Stimulated activated naive CD8-positive, alpha-beta T cell treated with anti-CD3 and anti-CD28 coated beads, Interleukin-15, amount 100 ng/mL, for 72 hours (primary cell): ENCODE results near the gene EPS8L3.

Experiments
- ATAC-seq: fragments of 150-1000 bp; cut with Tn5 transposase; 2 replicates; pipeline ENCODE4 v1.10.0; 2021; ENCODE audit warnings: mild to moderate bottlenecking, moderate library complexity
- DNase-seq, 2 donors: peaks; one replicate each; pipeline ENCODE4 v3.0.0; 2021 to 2022
- H3K27ac Mint-ChIP-seq, 2 donors: one replicate each; pipeline ENCODE4 v1.8.0; 2022; ENCODE audit warnings: mild to moderate bottlenecking in 2 of 2, mixed read lengths in 2 of 2, moderate library complexity in 2 of 2
- H3K27me3 Mint-ChIP-seq: one replicate; pipeline ENCODE4 v1.8.0; 2022; ENCODE audit warnings: mixed read lengths
- H3K4me1 Mint-ChIP-seq: one replicate; pipeline ENCODE4 v1.8.0; 2022; ENCODE audit warnings: mild to moderate bottlenecking, mixed read lengths
- H3K4me3 Mint-ChIP-seq, 2 donors: one replicate each; pipeline ENCODE4 v1.8.0; 2022; ENCODE audit warnings: mild to moderate bottlenecking in 2 of 2, mixed read lengths in 2 of 2, moderate library complexity in 1 of 2
- H3K9me3 Mint-ChIP-seq, 2 donors: one replicate each; pipeline ENCODE4 v1.8.0; 2022; ENCODE audit warnings: mixed read lengths in 2 of 2

The EPS8L3 gene

GRCh38 chr1:109763646-109764415 is at the start of gene EPS8L3:
TSS of gene EPS8L3 (minus strand) at chr1:109763923. CDS start at chr1:109761749, 2,174 bp downstream.
- no peaks in the 10 kb centered on the region for H3K4me1 Mint-ChIP-seq
- ATAC-seq, result no peak
- no peaks in the 10 kb centered on the region for H3K9me3 Mint-ChIP-seq
- no peaks in the 10 kb centered on the region for H3K27me3 Mint-ChIP-seq
- peak within 1 kb of the TSS in 1 of 2 donors; percentile 75 for H3K27ac Mint-ChIP-seq
- H3K4me3 Mint-ChIP-seq, result no peak within 1 kb of the TSS
- DNase-seq, result no peak

GRCh38 chr1:109812691-109813393 is 49.1 kb upstream of the EPS8L3 start:
- peaks cover 10% of the 10 kb centered on the region for H3K4me1 Mint-ChIP-seq
- ATAC-seq, result no peak
- DNase-seq, result no peak
- no peak overlapping the region for H3K27ac Mint-ChIP-seq
- no peaks in the 10 kb centered on the region for H3K27me3 Mint-ChIP-seq
- H3K4me3 Mint-ChIP-seq, result no peak overlapping the region
- peaks cover 5 to 7% of the 10 kb centered on the region in 2 donors for H3K9me3 Mint-ChIP-seq

- ATAC-seq (no peak), DNase-seq (no peak)
- H3K9me3 Mint-ChIP-seq, result no peaks in the 10 kb centered on the region
- peaks cover 39% of the 10 kb centered on the region for H3K4me1 Mint-ChIP-seq
- H3K4me3 Mint-ChIP-seq, result no peak overlapping the region
- no peaks in the 10 kb centered on the region for H3K27me3 Mint-ChIP-seq
- H3K27ac Mint-ChIP-seq, result no peak overlapping the region
These were observed 45.0 kb upstream of the EPS8L3 start for GRCh38 chr1:109808703-109809102.

- H3K27ac Mint-ChIP-seq, result no peak overlapping the region
- DNase-seq (no peak), ATAC-seq (peak; percentile 36)
- no peaks in the 10 kb centered on the region for H3K9me3 Mint-ChIP-seq
- H3K27me3 Mint-ChIP-seq, result no peaks in the 10 kb centered on the region
- H3K4me3 Mint-ChIP-seq, result no peak overlapping the region
- peaks cover 45% of the 10 kb centered on the region for H3K4me1 Mint-ChIP-seq
These were observed 44.3 kb upstream of the EPS8L3 start for GRCh38 chr1:109807822-109808680.

- Mint-ChIP-seq H3K4me3 (no peak overlapping the region), H3K4me1 (peaks cover 52% of the 10 kb centered on the region), H3K27ac (peak overlapping the region in 1 of 2 donors; percentile 14), H3K27me3 (no peaks in the 10 kb centered on the region), H3K9me3 (no peaks in the 10 kb centered on the region)
- ATAC-seq (no peak), DNase-seq (no peak)
These were observed 43.7 kb upstream of the EPS8L3 start for GRCh38 chr1:109807402-109807801.

GRCh38 chr1:109806733-109807400 is 43.1 kb upstream of the EPS8L3 start:
- no peak overlapping the region for H3K4me3 Mint-ChIP-seq
- H3K27me3 Mint-ChIP-seq, result no peaks in the 10 kb centered on the region
- H3K27ac Mint-ChIP-seq, result peak overlapping the region; percentile 5 to 94
- H3K4me1 Mint-ChIP-seq, result peaks cover 54% of the 10 kb centered on the region
- ATAC-seq (no peak), DNase-seq (no peak)
- H3K9me3 Mint-ChIP-seq, result no peaks in the 10 kb centered on the region

GRCh38 chr1:109805486-109806165 is 41.9 kb upstream of the EPS8L3 start:
- Mint-ChIP-seq H3K27me3 (no peaks in the 10 kb centered on the region), H3K4me3 (no peak overlapping the region), H3K4me1 (peaks cover 64% of the 10 kb centered on the region), H3K9me3 (no peaks in the 10 kb centered on the region), H3K27ac (no peak overlapping the region)
- ATAC-seq (no peak), DNase-seq (no peak)

- no peak for DNase-seq
- Mint-ChIP-seq H3K27ac (no peak overlapping the region), H3K4me3 (no peak overlapping the region), H3K4me1 (peaks cover 70% of the 10 kb centered on the region), H3K9me3 (no peaks in the 10 kb centered on the region), H3K27me3 (no peaks in the 10 kb centered on the region)
- ATAC-seq, result no peak
These were observed 40.9 kb upstream of the EPS8L3 start for GRCh38 chr1:109804660-109805059.

- peak overlapping the region in 1 of 2 donors; percentile 93 for H3K27ac Mint-ChIP-seq
- H3K4me3 Mint-ChIP-seq, result peak overlapping the region in 1 of 2 donors; percentile 67
- H3K27me3 Mint-ChIP-seq, result no peaks in the 10 kb centered on the region
- ATAC-seq (no peak), DNase-seq (no peak)
- peaks cover 75% of the 10 kb centered on the region for H3K4me1 Mint-ChIP-seq
- H3K9me3 Mint-ChIP-seq, result no peaks in the 10 kb centered on the region
These were observed 40.2 kb upstream of the EPS8L3 start for GRCh38 chr1:109803901-109804331.

- DNase-seq (no peak), ATAC-seq (no peak)
- Mint-ChIP-seq H3K4me3 (peak overlapping the region; percentile 67 to 83), H3K27ac (peak overlapping the region; percentile 94 to 98), H3K27me3 (no peaks in the 10 kb centered on the region), H3K9me3 (no peaks in the 10 kb centered on the region), H3K4me1 (peaks cover 75% of the 10 kb centered on the region)
These were observed 39.3 kb upstream of the EPS8L3 start for GRCh38 chr1:109802901-109803561.

GRCh38 chr1:109802136-109802900 is 38.6 kb upstream of the EPS8L3 start:
- Mint-ChIP-seq H3K4me3 (peak overlapping the region; percentile 67 to 83), H3K27me3 (no peaks in the 10 kb centered on the region), H3K4me1 (peaks cover 77% of the 10 kb centered on the region), H3K27ac (peak overlapping the region; percentile 94 to 98), H3K9me3 (no peaks in the 10 kb centered on the region)
- peak; percentile 44 to 59 for DNase-seq
- ATAC-seq, result peak; percentile 84

- ATAC-seq, result peak; percentile 15
These were observed 38.0 kb upstream of the EPS8L3 start for GRCh38 chr1:109801791-109802135.

GRCh38 chr1:109800291-109800690 is 36.6 kb upstream of the EPS8L3 start:
- no peak overlapping the region for H3K4me3 Mint-ChIP-seq
- DNase-seq, result no peak
- peaks cover 74% of the 10 kb centered on the region for H3K4me1 Mint-ChIP-seq
- H3K9me3 Mint-ChIP-seq, result no peaks in the 10 kb centered on the region
- ATAC-seq, result no peak
- no peak overlapping the region for H3K27ac Mint-ChIP-seq
- no peaks in the 10 kb centered on the region for H3K27me3 Mint-ChIP-seq

More at GRCh38 chr1:109801791-109802135, 38.0 kb upstream of the EPS8L3 start:
- no peak for DNase-seq
- Mint-ChIP-seq H3K27me3 (no peaks in the 10 kb centered on the region), H3K4me1 (peaks cover 77% of the 10 kb centered on the region), H3K27ac (peak overlapping the region; percentile 94 to 98), H3K4me3 (peak overlapping the region; percentile 67 to 83), H3K9me3 (no peaks in the 10 kb centered on the region)

- H3K9me3 Mint-ChIP-seq, result no peaks in the 10 kb centered on the region
- H3K27me3 Mint-ChIP-seq, result no peaks in the 10 kb centered on the region
- no peak for ATAC-seq
- no peak overlapping the region for H3K4me3 Mint-ChIP-seq
- H3K27ac Mint-ChIP-seq, result no peak overlapping the region
- DNase-seq, result no peak
- H3K4me1 Mint-ChIP-seq, result peaks cover 74% of the 10 kb centered on the region
These were observed 35.7 kb upstream of the EPS8L3 start for GRCh38 chr1:109799445-109799844.
